Right atrium auricular region (tissue), 2 donors: ENCODE data around the gene RPLP1. TPM values are rescaled to one million over a fixed set of nuclear protein-coding genes. Genes with fewer than 3 reads are reported as not detected.

Experiments used
- DNase-seq: peaks from one replicate; pipeline ENCODE4 v3.0.0-alpha.2; 2019; ENCODE audit warnings: low spot score
- H3K27ac ChIP-seq, 2 donors: fragments of 200-600 bp; sonication (generic); 1 replicate in 1 of 2; 2 replicates in 1 of 2; pipeline ENCODE4 v1.5.1; 2016 to 2019
- H3K27me3 ChIP-seq, 2 donors: fragments of 200-600 bp; sonication (generic); one replicate each; pipeline versions ENCODE4 v1.5.1 to v1.6.0; 2017 to 2019
- H3K36me3 ChIP-seq: fragments of 200-600 bp; sonication (generic); one replicate; pipeline ENCODE4 v1.5.1; 2016
- H3K4me1 ChIP-seq, 2 donors: fragments of 200-600 bp; sonication (generic); one replicate each; pipeline versions ENCODE4 v1.5.1 to v1.6.0; 2017 to 2019
- H3K4me3 ChIP-seq, 2 donors: fragments of 200-600 bp; sonication (generic); 1 replicate in 1 of 2; 2 replicates in 1 of 2; pipeline ENCODE4 v1.5.1; 2017 to 2019; ENCODE audit warnings: mild to moderate bottlenecking in 1 of 2, moderate library complexity in 1 of 2
- H3K9me3 ChIP-seq, 2 donors: fragments of 200-600 bp; sonication (generic); one replicate each; pipeline ENCODE4 v1.5.1; 2019
- total RNA-seq, 2 donors: library from RNA; depleted of rRNA; stranded (reverse); fragments of >200 nt; gene quantifications; one replicate each; pipeline ENCODE4 v1.1.0, GENCODE V29; 2016
- TF ChIP-seq, protein P1 (sequence below), 2 donors: fragments of 200-600 bp; sonication (generic); IDR thresholded peaks; one replicate each; pipeline ENCODE4 v1.5.1; 2019; ENCODE audit warnings: antibody characterized with exemption in 2 of 2

RPLP1 gene
- total RNA-seq, 2 donors from 2014 or later, result 560 to 705 TPM

GRCh38 chr15:69474291-69474690, 21.7 kb downstream of the RPLP1 start:
- Histone ChIP-seq H3K27me3 (no peaks in the 10 kb centered on the region), H3K36me3 (no peaks in the 10 kb centered on the region), H3K27ac (no peak overlapping the region), H3K9me3 (no peaks in the 10 kb centered on the region), H3K4me1 (no peaks in the 10 kb centered on the region), H3K4me3 (no peak overlapping the region)
- TF ChIP-seq, protein P1, sequence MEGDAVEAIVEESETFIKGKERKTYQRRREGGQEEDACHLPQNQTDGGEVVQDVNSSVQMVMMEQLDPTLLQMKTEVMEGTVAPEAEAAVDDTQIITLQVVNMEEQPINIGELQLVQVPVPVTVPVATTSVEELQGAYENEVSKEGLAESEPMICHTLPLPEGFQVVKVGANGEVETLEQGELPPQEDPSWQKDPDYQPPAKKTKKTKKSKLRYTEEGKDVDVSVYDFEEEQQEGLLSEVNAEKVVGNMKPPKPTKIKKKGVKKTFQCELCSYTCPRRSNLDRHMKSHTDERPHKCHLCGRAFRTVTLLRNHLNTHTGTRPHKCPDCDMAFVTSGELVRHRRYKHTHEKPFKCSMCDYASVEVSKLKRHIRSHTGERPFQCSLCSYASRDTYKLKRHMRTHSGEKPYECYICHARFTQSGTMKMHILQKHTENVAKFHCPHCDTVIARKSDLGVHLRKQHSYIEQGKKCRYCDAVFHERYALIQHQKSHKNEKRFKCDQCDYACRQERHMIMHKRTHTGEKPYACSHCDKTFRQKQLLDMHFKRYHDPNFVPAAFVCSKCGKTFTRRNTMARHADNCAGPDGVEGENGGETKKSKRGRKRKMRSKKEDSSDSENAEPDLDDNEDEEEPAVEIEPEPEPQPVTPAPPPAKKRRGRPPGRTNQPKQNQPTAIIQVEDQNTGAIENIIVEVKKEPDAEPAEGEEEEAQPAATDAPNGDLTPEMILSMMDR (IDR thresholded peaks at IDR 0.05), result no peak
- no peak for DNase-seq

DNA sequence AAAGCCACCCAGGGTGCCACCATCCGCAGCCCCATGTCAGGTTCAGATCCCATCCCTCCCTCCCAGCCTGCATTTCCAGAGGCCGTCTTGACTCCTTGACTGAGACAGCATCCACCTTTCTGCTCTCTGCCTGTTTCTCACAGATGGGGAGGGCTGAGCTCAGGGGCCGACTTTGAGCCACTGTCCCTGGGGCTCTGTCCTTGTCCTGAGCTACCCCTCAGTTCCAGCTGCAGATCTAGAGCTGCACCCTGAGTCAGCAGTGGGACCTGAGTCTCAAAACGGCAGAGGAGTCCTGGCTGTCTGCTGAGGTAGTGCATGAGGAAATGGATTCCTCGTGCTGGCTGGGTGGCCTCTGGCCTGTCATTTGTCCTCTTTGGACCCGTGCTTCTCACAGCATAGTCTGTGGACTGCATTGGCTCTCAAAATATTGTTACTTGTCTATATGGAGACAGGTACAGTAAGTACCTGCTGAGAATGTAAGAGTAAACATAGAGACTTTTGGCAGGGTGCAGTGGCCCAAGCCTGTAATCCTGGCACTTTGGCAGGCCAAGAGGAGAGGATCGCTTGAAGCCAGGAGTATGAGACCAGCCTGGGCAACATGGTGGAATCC, 22.3 kb downstream of the RPLP1 start:
- TF ChIP-seq, protein P1 (IDR thresholded peaks at IDR 0.05), result no peak
- Histone ChIP-seq H3K36me3 (no peaks in the 10 kb centered on the region), H3K27ac (no peak overlapping the region), H3K9me3 (peaks cover 0 to 3% of the 10 kb centered on the region in 2 donors), H3K4me1 (no peaks in the 10 kb centered on the region), H3K27me3 (no peaks in the 10 kb centered on the region), H3K4me3 (no peak overlapping the region)
- no peak for DNase-seq

- Histone ChIP-seq H3K4me1 (no peaks in the 10 kb centered on the region), H3K27ac (no peak overlapping the region), H3K36me3 (no peaks in the 10 kb centered on the region), H3K9me3 (peaks cover 0 to 8% of the 10 kb centered on the region in 2 donors), H3K4me3 (no peak overlapping the region), H3K27me3 (no peaks in the 10 kb centered on the region)
- peak; percentile 84 for DNase-seq
- TF ChIP-seq, protein P1 (IDR thresholded peaks at IDR 0.05), result peak; percentile 91 to 92
Measured at GRCh38 chr15:69475769-69476358, 23.2 kb downstream of the RPLP1 start.

DNA sequence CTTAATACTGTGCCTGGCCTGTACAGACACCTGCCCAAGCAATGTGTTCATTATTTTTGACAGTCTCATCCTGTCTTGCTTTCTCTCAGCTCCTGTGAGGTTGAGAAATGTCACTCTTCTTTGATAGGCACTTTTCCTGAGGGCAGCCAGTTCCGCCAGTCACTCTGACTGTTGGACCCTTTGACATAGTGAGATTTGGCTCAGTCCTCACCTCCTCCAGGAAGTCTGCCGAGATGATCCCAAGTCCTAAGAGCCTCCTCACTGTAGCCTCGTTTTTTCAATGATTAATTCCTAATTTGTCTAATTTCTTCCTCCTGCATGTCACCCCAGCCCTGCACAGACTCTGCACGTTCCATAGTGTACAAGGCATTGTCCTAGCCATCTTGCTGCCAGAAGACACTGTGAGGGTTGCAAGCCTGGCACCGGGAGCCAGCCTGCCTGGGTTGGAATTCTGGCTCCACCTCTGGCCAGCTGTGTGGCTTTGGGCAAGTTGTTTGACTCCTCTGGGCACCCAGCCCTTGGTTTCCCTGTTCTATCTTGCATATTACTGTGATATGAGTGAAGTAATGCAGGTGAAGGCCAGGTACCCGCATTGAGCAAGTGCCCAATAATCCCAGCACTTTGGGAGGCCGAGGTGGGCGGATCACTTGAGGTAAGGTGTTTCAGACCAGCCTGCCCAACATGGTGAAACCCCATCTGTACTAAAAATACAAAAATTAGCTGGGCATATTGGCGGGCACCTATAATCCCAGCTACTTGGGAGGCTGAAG, 24.3 kb downstream of the RPLP1 start:
- DNase-seq, result no peak
- Histone ChIP-seq H3K9me3 (peaks cover 0 to 8% of the 10 kb centered on the region in 2 donors), H3K27me3 (no peaks in the 10 kb centered on the region), H3K4me3 (no peak overlapping the region), H3K36me3 (no peaks in the 10 kb centered on the region), H3K27ac (no peak overlapping the region), H3K4me1 (no peaks in the 10 kb centered on the region)
- TF ChIP-seq, protein P1 (IDR thresholded peaks at IDR 0.05), result no peak

- H3K9me3 ChIP-seq, result peaks cover 0 to 8% of the 10 kb centered on the region in 2 donors
- H3K4me1 ChIP-seq, result no peaks in the 10 kb centered on the region
- H3K36me3 ChIP-seq, result no peaks in the 10 kb centered on the region
- DNase-seq, result no peak
- TF ChIP-seq, protein P1 (IDR thresholded peaks at IDR 0.05), result peak; percentile 53 to 92
- H3K4me3 ChIP-seq, result no peak overlapping the region
- no peak overlapping the region for H3K27ac ChIP-seq
- no peaks in the 10 kb centered on the region for H3K27me3 ChIP-seq
Measured at GRCh38 chr15:69478259-69478781, 25.7 kb downstream of the RPLP1 start.
